Measurements from ENCODE around the gene NUP153.

Gene NUP153

DNA sequence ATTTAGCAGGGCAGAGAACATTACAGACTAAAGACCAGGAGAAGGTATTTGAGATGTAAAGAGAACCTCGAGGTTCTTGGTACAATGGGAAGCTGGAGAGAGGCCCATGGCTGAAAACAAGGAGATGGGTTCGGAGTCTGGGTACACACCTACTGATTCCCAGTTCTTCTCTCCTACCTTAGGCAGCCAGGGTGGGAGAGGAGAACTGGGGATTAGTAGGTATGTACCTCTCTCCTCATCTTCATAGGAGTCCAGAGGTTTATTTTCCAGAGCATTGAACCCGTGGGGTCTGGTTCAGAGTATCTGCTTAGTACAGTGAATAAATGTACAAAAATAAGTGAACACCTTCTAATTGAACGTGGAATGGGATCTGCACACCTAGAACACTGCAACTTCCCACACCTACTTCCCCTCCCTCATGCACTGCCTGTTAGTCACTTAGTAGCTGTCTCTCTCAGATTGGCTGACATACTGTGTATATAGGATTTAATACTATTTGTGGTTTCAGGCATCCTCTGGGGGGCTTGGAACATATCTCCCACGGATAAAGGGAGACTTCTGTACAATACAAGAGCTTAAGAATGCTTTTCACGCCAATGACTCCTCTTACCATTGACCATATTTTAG is 23.5 kb upstream of the NUP153 start:
- no peak overlapping the region for H3K4me3 ChIP-seq (replicated peaks; ENCODE audit: insufficient read depth, low read length)
- TF ChIP-seq GABPA (IDR thresholded peaks at IDR 0.05; ENCODE audit: low read depth) (no peak), SPI1 (IDR thresholded peaks at IDR 0.05; ENCODE audit: borderline replicate concordance, low read depth) (no peak), POLR2AphosphoS5 (IDR thresholded peaks at IDR 0.05; ENCODE audit: low read depth) (no peak)
- TF ChIP-seq, protein P1, sequence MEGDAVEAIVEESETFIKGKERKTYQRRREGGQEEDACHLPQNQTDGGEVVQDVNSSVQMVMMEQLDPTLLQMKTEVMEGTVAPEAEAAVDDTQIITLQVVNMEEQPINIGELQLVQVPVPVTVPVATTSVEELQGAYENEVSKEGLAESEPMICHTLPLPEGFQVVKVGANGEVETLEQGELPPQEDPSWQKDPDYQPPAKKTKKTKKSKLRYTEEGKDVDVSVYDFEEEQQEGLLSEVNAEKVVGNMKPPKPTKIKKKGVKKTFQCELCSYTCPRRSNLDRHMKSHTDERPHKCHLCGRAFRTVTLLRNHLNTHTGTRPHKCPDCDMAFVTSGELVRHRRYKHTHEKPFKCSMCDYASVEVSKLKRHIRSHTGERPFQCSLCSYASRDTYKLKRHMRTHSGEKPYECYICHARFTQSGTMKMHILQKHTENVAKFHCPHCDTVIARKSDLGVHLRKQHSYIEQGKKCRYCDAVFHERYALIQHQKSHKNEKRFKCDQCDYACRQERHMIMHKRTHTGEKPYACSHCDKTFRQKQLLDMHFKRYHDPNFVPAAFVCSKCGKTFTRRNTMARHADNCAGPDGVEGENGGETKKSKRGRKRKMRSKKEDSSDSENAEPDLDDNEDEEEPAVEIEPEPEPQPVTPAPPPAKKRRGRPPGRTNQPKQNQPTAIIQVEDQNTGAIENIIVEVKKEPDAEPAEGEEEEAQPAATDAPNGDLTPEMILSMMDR (IDR thresholded peaks at IDR 0.05; ENCODE audit: insufficient read depth, low read length) = no peak
- TF ChIP-seq, protein P2, sequence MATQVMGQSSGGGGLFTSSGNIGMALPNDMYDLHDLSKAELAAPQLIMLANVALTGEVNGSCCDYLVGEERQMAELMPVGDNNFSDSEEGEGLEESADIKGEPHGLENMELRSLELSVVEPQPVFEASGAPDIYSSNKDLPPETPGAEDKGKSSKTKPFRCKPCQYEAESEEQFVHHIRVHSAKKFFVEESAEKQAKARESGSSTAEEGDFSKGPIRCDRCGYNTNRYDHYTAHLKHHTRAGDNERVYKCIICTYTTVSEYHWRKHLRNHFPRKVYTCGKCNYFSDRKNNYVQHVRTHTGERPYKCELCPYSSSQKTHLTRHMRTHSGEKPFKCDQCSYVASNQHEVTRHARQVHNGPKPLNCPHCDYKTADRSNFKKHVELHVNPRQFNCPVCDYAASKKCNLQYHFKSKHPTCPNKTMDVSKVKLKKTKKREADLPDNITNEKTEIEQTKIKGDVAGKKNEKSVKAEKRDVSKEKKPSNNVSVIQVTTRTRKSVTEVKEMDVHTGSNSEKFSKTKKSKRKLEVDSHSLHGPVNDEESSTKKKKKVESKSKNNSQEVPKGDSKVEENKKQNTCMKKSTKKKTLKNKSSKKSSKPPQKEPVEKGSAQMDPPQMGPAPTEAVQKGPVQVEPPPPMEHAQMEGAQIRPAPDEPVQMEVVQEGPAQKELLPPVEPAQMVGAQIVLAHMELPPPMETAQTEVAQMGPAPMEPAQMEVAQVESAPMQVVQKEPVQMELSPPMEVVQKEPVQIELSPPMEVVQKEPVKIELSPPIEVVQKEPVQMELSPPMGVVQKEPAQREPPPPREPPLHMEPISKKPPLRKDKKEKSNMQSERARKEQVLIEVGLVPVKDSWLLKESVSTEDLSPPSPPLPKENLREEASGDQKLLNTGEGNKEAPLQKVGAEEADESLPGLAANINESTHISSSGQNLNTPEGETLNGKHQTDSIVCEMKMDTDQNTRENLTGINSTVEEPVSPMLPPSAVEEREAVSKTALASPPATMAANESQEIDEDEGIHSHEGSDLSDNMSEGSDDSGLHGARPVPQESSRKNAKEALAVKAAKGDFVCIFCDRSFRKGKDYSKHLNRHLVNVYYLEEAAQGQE (IDR thresholded peaks at IDR 0.05; ENCODE audit: insufficient replicate concordance, low read depth) = no peak
- no peaks in the 10 kb centered on the region for H3K27me3 ChIP-seq (ENCODE audit: insufficient read depth, poor library complexity, severe bottlenecking)
- DNase-seq (ENCODE audit: low read depth in 1 of 2, low spot score in 1 of 2) = no peak
- H3K27ac ChIP-seq (replicated peaks) = no peak overlapping the region

DNA sequence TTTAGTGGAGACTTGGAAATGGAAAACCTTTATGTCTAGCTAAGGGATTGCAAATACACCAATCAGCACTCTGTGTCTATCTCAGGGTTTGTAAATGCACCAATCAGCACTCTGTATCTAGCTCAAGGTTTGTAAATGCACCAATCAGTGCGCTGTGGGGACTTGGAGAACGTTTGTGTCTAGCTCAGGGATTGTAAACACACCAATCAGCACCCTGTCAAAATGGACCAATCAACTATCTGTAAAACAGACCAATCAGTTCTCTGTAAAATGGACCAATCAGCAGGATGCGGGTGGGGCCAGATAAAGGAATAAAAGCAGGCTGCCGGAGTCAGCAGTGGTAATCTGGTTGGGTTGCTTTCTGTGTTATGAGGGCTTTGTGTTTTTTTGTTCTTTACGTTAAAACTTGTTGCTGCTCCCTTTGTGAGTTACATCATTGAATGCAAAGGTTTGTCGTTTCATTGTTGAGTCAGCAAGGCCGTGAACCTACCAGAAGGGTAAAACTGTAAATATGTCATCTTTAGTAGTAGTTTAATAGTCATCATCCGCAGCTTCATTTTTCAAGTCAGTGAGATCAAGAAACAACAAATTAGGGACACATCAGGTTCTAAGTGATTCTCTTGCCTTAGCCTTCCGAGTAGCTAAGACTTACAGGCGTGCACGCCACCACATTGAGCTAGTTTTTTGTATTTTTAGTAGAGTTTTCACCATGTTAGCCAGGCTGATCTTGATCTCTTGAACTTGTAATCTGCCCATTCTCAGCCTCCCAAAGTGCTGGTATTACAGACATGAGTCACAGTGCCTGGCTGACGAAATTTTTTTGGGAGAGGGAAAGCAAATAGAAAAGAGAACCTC is 22.7 kb upstream of the NUP153 start:
- DNase-seq (ENCODE audit: low read depth in 1 of 2, low spot score in 1 of 2) = no peak
- H3K27ac ChIP-seq (replicated peaks) = no peak overlapping the region
- no peaks in the 10 kb centered on the region for H3K27me3 ChIP-seq (ENCODE audit: insufficient read depth, poor library complexity, severe bottlenecking)
- no peak overlapping the region for H3K4me3 ChIP-seq (replicated peaks; ENCODE audit: insufficient read depth, low read length)
- no peak for TF ChIP-seq SPI1 (IDR thresholded peaks at IDR 0.05; ENCODE audit: borderline replicate concordance, low read depth)
- no peak for TF ChIP-seq GABPA (IDR thresholded peaks at IDR 0.05; ENCODE audit: low read depth)
- TF ChIP-seq, protein P2 (IDR thresholded peaks at IDR 0.05; ENCODE audit: insufficient replicate concordance, low read depth) = no peak
- TF ChIP-seq POLR2AphosphoS5 (IDR thresholded peaks at IDR 0.05; ENCODE audit: low read depth) = no peak
- TF ChIP-seq, protein P1 (IDR thresholded peaks at IDR 0.05; ENCODE audit: insufficient read depth, low read length) = no peak

DNA sequence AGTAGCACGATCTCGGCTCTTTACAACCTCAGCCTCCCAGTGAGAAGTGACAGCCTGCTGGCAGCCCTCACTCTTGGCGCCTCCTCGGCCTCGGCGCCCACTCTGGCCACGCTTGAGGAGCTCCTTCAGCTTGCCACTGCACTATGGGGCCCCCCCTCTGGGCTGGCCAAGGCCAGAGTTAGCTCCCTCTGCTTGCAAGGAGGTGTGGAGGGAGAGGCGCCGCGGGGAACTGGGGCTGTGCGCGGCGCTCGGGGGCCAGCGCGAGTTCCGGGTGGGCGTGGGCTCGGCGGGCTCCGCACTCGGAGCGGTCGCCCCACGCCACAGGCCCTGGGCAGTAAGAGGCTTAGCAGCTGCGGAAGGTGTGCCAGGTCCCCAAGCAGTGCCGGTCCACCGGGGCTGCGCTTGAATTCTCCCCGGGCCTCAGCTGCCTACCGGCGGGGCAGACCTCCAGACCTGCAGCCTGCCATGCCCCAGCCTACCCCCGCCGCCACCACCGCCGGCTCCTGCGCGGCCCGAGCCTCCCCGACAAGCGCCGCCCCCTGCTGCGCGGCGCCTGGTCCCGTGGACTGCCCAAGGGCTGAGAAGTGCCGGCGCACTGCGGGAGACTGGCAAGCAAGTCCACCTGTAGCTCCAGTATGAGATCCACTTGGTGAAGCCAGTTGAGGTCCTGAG is 22.0 kb upstream of the NUP153 start:
- TF ChIP-seq GABPA (IDR thresholded peaks at IDR 0.05; ENCODE audit: low read depth) (no peak), SPI1 (IDR thresholded peaks at IDR 0.05; ENCODE audit: borderline replicate concordance, low read depth) (no peak), POLR2AphosphoS5 (IDR thresholded peaks at IDR 0.05; ENCODE audit: low read depth) (no peak)
- TF ChIP-seq, protein P2 (IDR thresholded peaks at IDR 0.05; ENCODE audit: insufficient replicate concordance, low read depth) = no peak
- TF ChIP-seq, protein P1 (IDR thresholded peaks at IDR 0.05; ENCODE audit: insufficient read depth, low read length) = no peak
- H3K4me3 ChIP-seq (replicated peaks; ENCODE audit: insufficient read depth, low read length) = no peak overlapping the region
- DNase-seq (ENCODE audit: low read depth in 1 of 2, low spot score in 1 of 2) = no peak
- H3K27ac ChIP-seq (replicated peaks) = no peak overlapping the region
- H3K27me3 ChIP-seq (ENCODE audit: insufficient read depth, poor library complexity, severe bottlenecking) = no peaks in the 10 kb centered on the region
